GM10248 (cell line): Measurements from ENCODE around the gene LIN37.
A peak's percentile ranks its signal among the peaks of the same experiment; 100 is the strongest.

Experiments
- CTCF ChIA-PET: fragments of 300-600 bp; sonication (Branson Sonifier 250); formaldehyde crosslinking; extraction: SDS; loops from one replicate; lab custom pipeline; 2021; ENCODE audit warnings: antibody characterized with exemption; lab: Yijun Ruan, JAX
- POLR2A ChIA-PET: fragments of 350-650 bp; sonication (Branson Sonifier 250); formaldehyde crosslinking; extraction: SDS; loops from one replicate; lab custom pipeline; 2020; ENCODE audit warnings: antibody characterized with exemption; lab: Yijun Ruan, JAX
- DNase-seq: peaks from one replicate; pipeline ENCODE4 v3.0.0; 2012; ENCODE audit errors: extremely low spot score
- CTCF ChIP-seq: IDR thresholded peaks from 2 replicates; pipeline ENCODE4 v1.5.1; 2012; ENCODE audit warnings: mild to moderate bottlenecking, low read depth; ENCODE audit errors: extremely low read depth, missing control alignments, control extremely low read depth

LIN37 gene

GRCh38 chr19:35742121-35742724 lies 6.2 kb upstream of the LIN37 start, which contains the start of gene IGFLR1:
Gene IGFLR1, minus strand, starts transcription at chr19:35742452. Its CDS starts 1,272 bp downstream, at chr19:35741180.
- no peak for TF ChIP-seq CTCF
- ChIA-PET POLR2A (interaction anchor here (0.6 to 1.2 kb wide), 2 partner anchors 24 to 184 kb away, joined by 4 read pairs; no protein-coding TSS in a partner anchor), CTCF (interaction anchor here (1.1 to 1.5 kb wide), 3 partner anchors 15 to 189 kb away, joined by 3 to 5 read pairs (median 4); no protein-coding TSS in a partner anchor)
- DNase-seq, result peak; percentile 70

GRCh38 chr19:35743640-35744429 lies 4.5 kb upstream of the LIN37 start:
- no peak for DNase-seq
- ChIA-PET POLR2A (interaction anchor here (0.6 to 1.0 kb wide), 4 partner anchors 21 to 48 kb away, joined by 3 to 15 read pairs (median 8); no protein-coding TSS in a partner anchor), CTCF (interaction anchor here (1.0 to 2.1 kb wide), 7 partner anchors 12 to 188 kb away, joined by 3 to 8 read pairs (median 4); no protein-coding TSS in a partner anchor)
- TF ChIP-seq CTCF, result no peak

- peak; percentile 18 for TF ChIP-seq CTCF
- ChIA-PET CTCF (interaction anchor here (1.0 to 2.1 kb wide), 10 partner anchors 7 to 187 kb away, joined by 3 to 8 read pairs (median 4); no protein-coding TSS in a partner anchor), POLR2A (interaction anchor here (0.6 to 1.0 kb wide), 4 partner anchors 14 to 620 kb away, joined by 3 to 15 read pairs (median 4); no protein-coding TSS in a partner anchor)
- DNase-seq, result peak; percentile 83
These were observed 3.7 kb upstream of the LIN37 start for GRCh38 chr19:35744430-35745327.

- peak; percentile 91 for DNase-seq
- no peak for TF ChIP-seq CTCF
- CTCF ChIA-PET, result interaction anchor here (0.8 to 2.1 kb wide), 9 partner anchors 8 to 187 kb away, joined by 3 to 8 read pairs (median 4); no protein-coding TSS in a partner anchor
- POLR2A ChIA-PET, result interaction anchor here (0.6 to 0.7 kb wide), 2 partner anchors 540 to 621 kb away, joined by 5 to 6 read pairs; no protein-coding TSS in a partner anchor
These were observed 2.9 kb upstream of the LIN37 start, which contains the start of the genes PSENEN and U2AF1L4 for GRCh38 chr19:35745328-35746086. Gene PSENEN, plus strand, starts transcription at chr19:35745651. Its CDS starts 280 bp downstream, at chr19:35745931. Gene U2AF1L4, minus strand, starts transcription at chr19:35745418. Its CDS starts 27 bp downstream, at chr19:35745391.

GRCh38 chr19:35746087-35746462 lies 2.3 kb upstream of the LIN37 start:
- POLR2A ChIA-PET, result interaction anchor here (0.6 kb wide), 1 partner anchor 541 kb away, joined by 5 read pairs; no protein-coding TSS in a partner anchor
- TF ChIP-seq CTCF, result no peak

More at GRCh38 chr19:35746087-35746462, 2.3 kb upstream of the LIN37 start:
- CTCF ChIA-PET, result interaction anchor here (0.8 to 2.6 kb wide), 5 partner anchors 9 to 185 kb away, joined by 3 to 8 read pairs (median 4); partner anchors contain the start of gene ARHGAP33
- DNase-seq, result no peak
